Smooth muscle cell of the brain vasculature (primary cell): ENCODE measurements around the gene HNRNPUL2.
"Not testable (repeated sequence)": the region's sequence is repeated elsewhere in the genome, so short reads cannot be mapped to it uniquely, and the experiment has no call there.

Experiments
- DNase-seq: peaks from one replicate; pipeline ENCODE4 v3.0.0-alpha.2; 2012; ENCODE audit warnings: low read depth, low spot score

Gene HNRNPUL2

DNA sequence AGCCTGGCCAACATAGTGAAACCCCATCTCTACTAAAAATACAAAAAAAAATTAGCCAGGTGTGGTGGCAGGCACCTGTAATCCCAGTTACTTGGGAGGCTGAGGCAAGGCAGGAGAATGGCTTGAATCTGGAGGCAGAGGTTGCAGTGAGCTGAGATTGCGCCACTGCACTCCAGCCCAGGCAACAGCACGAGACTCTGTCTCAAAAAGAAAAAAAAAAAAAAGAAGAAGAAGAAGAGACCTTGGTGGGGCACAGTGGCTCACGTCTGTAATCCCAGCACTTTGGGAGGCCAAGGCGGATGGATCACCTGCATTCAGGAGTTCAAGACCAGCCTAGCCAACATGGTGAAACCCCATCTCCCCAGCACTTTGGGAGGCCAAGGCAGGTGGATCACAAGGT lies 23.3 kb downstream of the HNRNPUL2 start:
- not testable (repeated sequence) for DNase-seq

DNA sequence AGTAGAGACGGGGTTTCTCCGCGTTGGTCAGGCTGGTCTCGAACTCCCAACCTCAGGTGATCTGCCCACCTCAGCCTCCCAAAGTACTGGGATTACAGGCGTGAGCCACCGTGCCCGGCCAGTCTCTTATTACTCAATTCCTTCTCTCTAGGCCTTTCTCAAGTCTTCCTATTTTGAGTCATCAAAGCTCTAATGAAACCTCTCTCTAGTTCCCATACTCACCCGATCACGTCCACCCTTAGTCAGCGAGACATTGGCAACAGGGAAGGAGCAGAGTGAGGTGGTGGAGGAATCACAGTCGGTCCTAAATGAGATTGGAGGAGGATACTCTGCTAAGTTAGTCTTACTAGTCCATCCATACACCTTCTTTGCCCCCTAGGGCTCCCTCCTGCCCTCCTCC lies 25.0 kb downstream of the HNRNPUL2 start:
- DNase-seq, result no peak

GRCh38 chr11:62694455-62695167 lies 32.6 kb downstream of the HNRNPUL2 start:
- no peak for DNase-seq

DNA sequence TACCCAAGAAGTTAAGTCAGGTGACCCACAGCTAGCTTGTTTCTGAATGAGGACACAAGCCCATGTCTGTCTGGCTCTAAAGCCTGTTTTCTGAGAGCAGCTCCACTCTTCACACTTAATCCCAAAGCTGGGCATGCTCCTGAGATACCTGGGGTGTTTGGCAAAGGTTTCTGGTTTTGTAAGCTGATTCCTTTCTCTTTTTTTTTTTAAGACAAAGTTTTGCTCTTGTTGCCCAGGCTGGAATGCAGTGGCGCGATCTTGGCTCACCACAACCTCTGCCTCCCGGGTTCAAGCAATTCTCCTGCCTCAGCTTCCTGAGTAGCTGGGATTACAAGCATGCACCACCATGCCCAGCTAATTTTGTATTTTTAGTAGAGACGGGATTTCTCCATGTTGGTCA lies 33.6 kb downstream of the HNRNPUL2 start:
- DNase-seq, result not testable (repeated sequence)

DNA sequence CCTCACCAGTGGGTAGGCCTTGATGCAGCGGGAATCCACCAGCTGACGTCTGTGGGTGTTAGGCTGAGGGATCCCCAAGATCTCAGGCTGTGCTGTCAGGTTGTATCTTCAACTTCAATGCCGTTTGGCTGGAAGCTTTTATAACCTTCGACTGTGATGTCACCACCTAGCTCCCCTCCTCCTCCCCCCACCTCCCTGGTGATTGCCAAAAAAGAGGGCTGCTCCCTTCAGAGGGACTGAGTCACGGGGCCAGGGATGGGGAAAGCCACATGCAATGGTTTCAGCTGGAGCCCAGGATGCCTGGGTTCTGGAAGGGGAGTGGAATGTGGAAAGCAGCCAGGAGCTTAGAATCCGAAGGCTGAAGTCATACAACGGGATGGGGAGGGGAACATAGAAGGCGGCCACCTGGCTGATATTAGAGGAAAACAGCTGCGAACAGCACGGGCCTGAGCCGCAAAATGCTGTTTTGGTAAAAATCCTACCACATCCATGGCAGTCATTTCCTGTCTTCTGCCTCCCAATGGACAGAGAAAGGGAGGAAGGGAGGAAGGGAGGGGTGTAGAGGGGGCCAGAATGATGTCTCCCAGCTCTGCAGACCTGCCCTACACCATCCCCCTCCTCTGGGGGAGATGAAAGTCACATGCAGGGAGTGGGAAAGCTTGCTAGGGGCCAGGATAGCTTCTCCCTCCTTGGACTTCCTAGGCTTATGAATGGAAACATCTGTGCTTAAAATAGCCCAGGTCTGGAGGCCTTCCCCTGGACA lies 37.7 kb downstream of the HNRNPUL2 start, which contains the start of gene LRRN4CL:
Gene LRRN4CL (minus strand): TSS at position 110 of the 763 bp plus-strand sequence. CDS start 1,022 bp downstream, outside the sequence.
- peak; percentile 66 for DNase-seq

- DNase-seq, result no peak
Measured at GRCh38 chr11:62688491-62688890, 38.8 kb downstream of the HNRNPUL2 start.

DNA sequence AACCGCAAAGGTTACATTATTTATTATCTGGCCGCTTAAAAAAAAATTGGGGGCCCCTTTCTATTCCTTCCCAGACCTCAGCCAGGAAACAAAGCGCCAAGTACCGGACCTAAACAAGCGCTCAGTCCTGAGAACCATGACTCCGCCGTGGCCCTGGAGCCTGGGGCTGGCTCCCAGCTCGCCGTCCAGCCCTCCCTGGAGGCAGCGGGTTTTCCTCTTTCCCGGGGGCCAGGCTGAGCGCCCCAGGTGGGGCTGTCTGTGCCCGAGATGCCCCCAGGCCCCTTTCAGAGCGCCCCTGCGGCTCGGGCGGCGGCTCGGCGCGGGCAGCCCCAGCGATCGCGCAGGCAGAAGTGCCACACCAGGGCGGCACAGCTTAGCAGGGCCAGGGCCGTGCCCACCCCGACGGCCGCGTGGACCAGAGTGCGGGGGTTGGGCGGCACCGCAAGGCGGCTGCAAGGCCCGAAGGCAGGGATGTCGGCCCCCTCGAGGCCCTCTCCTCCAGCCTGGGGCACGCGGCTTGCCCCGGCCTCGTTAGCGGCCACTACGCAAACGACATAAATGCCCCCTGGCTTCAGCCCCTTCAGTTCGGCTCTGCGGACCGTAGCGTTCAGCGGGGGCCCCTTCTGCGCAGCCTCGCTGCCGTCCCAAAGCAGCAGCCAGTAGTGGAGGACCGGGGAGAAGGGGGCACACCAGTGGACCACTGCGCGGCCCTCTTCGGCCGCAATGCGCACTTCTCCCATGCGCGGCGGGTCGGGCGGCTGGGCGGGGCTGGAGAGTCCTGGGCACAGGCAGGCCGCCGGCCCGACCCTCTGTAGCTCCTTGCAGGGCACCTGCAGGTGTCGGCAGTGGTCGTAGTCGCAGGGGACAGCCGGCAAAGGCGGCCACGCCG lies 39.5 kb downstream of the HNRNPUL2 start:
- no peak for DNase-seq

- DNase-seq, result no peak
Measured at GRCh38 chr11:62682518-62682917, 44.7 kb downstream of the HNRNPUL2 start.

DNA sequence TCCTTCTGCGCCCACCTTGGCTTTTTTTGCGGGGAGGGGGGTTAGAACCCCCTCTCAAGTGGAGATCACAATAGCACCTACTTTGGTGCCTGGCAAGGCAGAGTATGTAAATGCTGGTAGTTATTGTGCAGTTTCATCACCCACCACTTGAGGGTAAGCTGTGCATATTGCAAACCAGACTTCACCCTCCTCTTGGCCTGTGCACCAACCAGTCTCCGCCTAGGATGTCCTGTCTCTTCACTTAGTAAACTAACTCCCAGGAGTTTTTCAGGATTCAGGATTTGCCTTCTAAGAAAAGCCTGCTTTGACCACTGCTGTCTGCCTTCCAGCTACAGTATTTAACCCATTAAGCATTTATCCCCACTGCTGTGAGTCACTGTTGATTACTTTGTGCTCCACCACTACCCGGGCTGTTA lies 46.4 kb downstream of the HNRNPUL2 start:
- no peak for DNase-seq

GRCh38 chr11:62678770-62679696 lies 48.2 kb downstream of the HNRNPUL2 start, which contains the start of gene UBXN1:
UBXN1 (minus strand) TSS chr11:62679073; CDS start chr11:62678923, 150 bp downstream.
- peak; percentile 68 for DNase-seq

DNA sequence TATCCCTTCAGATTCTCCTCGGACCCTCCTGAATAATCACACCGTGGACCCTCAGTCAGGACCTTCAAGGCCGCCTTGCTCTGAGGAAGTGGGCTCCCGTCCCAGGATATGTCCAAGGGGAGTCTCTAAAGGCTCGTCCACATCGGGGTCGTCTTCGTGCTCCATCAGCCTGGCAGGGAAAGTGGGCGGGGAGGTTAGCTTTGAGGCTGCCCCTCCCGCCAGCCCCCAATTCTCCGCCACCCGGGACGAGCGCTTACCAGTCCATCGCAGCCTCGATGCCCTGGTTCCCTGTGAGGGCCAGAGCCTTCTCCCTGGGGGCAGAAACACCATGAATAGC lies 48.9 kb downstream of the HNRNPUL2 start:
- no peak for DNase-seq

DNA sequence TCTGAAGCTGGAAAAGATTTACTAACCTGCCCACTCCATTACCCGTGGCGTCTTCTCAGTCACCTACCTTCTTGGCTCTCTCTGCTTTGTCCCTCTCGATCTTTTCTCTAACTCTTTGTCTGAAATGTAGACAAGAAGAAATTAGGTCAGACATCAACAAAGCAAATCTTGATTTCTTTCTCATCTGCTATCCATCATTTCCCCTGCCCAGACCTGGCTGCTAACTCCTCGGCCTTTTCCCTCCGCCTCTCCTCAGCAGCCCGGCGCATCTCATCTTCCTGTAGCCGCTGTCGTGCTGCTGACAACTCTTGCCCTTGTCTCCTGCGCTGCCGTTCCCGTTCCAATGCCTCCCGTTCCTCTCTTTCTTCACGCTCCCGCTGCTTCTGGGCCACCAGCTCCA lies 49.5 kb downstream of the HNRNPUL2 start:
- DNase-seq, result no peak

- no peak for DNase-seq
Measured at GRCh38 chr11:62677156-62677555, 50.1 kb downstream of the HNRNPUL2 start.

DNA sequence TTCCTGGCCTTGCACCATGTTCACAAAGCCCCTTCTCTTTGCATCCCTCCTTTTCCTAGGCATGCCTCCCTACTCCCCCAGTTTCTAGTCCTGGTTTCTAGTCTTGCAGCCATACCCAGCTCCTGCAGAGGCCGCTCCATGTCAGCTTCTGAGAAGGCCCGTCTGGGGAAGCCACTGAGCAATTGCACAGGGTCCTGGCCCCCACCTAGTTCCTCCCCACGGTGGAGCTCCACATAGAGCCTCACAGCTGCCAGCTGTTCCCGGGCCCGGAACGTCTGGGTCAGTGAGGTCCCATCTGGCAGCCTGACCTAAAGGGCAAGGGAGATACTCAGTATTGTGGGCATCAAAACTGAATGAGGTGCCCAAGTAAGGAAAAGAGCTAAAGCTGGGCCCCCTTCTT lies 50.6 kb downstream of the HNRNPUL2 start:
- DNase-seq, result no peak

DNA sequence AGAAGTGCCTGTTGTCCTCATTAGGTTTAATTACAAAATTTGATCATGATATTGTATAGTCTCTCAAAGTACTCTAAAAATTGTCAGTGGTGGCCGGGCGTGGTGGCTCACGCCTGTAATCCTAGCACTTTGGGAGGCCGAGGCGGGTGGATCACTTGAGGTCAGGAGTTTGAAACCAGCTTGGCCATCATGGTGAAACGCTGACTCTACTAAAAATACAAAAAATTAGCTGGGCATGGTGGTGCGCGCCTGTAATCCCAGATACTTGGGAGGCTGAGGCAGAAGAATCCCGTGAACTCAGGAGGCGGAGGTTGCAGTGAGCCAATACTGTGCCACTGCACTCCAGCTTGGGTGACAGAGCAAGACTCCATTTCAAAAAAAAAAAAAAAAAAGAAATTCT lies 51.8 kb downstream of the HNRNPUL2 start:
- not testable (repeated sequence) for DNase-seq

DNA sequence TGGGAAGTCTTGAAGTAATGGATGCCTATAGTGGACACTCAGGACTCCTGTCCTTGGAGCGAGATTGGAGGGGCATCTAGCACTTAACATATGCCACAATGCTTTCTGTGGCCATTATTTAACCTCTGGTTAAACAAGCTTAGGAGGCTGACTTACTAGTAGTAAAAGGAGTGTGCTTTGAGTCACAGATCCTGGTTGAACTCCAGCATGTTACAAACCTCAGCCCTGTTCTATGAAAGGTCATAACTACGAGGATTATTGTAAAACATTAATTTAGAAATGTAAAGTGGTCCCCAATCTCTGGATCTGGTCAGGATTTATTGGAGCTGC lies 54.1 kb downstream of the HNRNPUL2 start:
- DNase-seq, result no peak

- no peak for DNase-seq
Measured at GRCh38 chr11:62671608-62672389, 55.5 kb downstream of the HNRNPUL2 start, which contains the start of the genes LBHD1 and UQCC3. LBHD1 (minus strand) TSS chr11:62672267; CDS start chr11:62670031, 2,236 bp downstream. UQCC3 (plus strand) TSS chr11:62671673; CDS start chr11:62671746, 73 bp downstream.

GRCh38 chr11:62671236-62671607 lies 56.0 kb downstream of the HNRNPUL2 start:
- no peak for DNase-seq

DNA sequence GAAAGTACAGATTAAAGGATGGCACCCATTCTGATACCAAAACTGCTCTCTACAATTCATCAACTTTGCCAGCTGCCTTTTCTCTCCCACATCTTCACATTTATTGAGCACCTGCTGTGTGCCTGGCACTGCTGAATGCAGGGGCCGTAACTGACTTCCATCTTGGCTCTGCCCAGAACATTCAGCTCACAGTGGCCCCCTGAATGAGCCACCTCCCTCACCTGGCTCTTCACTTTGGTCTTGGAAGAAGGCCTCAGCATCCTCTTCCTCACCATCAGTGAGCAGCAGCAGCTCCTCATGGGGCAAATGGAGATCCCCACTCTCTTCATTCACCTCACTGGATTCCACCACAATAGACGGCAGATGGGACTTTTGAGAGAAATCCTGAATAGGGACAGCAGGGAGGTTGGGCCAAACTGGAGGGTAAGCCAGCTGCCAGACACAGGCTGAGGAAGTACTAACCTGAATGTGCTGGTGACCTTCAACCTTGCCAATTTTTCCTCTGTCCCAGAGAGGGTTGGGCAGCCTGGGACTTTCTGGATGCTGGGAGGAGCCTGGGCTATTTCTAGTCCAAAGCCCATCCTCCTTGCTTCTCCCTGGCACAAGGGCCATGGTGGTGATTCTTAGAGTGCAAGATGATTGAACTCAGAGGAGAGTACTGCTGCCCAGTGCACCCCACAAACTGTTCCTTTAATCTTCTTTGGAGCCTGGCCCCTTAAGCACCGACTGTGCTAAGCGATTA lies 57.7 kb downstream of the HNRNPUL2 start:
- no peak for DNase-seq
